Measurements from ENCODE around the gene PTPRD.

DNA sequence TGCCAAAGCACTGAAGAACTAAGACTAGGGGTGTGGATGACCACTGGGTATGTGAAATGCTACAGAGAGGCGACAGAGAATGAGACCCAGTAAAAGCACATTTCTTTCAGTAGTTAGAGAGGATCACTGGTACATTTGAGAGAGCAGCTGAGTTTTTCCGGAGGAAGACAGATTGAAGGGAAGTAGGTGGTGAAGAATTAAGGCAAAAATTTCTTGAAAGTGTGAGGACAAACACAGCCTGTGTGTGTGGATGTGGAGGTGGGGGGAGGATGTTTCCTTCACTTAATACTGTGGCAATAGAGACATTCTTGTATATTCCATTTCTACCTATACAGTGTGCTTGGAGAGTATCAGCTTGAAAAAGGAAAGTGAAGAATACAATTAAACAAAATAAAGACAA is 1942.1 kb downstream of the PTPRD start:
- no peak for TF ChIP-seq POLR2A (IDR thresholded peaks at IDR 0.05)
- TF ChIP-seq, protein P1, sequence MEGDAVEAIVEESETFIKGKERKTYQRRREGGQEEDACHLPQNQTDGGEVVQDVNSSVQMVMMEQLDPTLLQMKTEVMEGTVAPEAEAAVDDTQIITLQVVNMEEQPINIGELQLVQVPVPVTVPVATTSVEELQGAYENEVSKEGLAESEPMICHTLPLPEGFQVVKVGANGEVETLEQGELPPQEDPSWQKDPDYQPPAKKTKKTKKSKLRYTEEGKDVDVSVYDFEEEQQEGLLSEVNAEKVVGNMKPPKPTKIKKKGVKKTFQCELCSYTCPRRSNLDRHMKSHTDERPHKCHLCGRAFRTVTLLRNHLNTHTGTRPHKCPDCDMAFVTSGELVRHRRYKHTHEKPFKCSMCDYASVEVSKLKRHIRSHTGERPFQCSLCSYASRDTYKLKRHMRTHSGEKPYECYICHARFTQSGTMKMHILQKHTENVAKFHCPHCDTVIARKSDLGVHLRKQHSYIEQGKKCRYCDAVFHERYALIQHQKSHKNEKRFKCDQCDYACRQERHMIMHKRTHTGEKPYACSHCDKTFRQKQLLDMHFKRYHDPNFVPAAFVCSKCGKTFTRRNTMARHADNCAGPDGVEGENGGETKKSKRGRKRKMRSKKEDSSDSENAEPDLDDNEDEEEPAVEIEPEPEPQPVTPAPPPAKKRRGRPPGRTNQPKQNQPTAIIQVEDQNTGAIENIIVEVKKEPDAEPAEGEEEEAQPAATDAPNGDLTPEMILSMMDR (IDR thresholded peaks at IDR 0.05 in 4 of 5, conservative IDR thresholded peaks at IDR 0.05 in 1 of 5) = no peak
